Activated naive CD8-positive, alpha-beta T cell treated with anti-CD3 and anti-CD28 coated beads, Interleukin-2, amount 10 ng/mL, durations not matched to agents 7 days and 5 days (primary cell): ENCODE measurements around the gene CHAD. TPM values are rescaled to one million over a fixed set of nuclear protein-coding genes. Genes with fewer than 3 reads are reported as not detected.

ENCODE experiments used
- ATAC-seq: fragments of 150-1000 bp; cut with Tn5 transposase; one replicate; pipeline ENCODE4 v1.10.0; 2021; ENCODE audit warnings: low read depth, moderate library complexity
- POLR2A ChIA-PET: fragments of 350-600 bp; sonication (Branson Sonifier 250); formaldehyde crosslinking; loops from one replicate; lab custom pipeline; 2021; ENCODE audit warnings: antibody characterized with exemption; lab: Charles Lee
- DNase-seq: peaks from one replicate; pipeline ENCODE4 v3.0.0; 2021
- H3K27ac Mint-ChIP-seq: one replicate; pipeline ENCODE4 v1.8.0; 2022; ENCODE audit warnings: mild to moderate bottlenecking, mixed read lengths
- H3K27me3 Mint-ChIP-seq: one replicate; pipeline ENCODE4 v1.8.0; 2022; ENCODE audit warnings: mild to moderate bottlenecking, moderate library complexity, mixed read lengths
- H3K36me3 Mint-ChIP-seq: one replicate; pipeline ENCODE4 v1.8.0; 2021; ENCODE audit warnings: mild to moderate bottlenecking, mixed read lengths
- H3K4me1 Mint-ChIP-seq: one replicate; pipeline ENCODE4 v1.8.0; 2021; ENCODE audit warnings: mixed read lengths
- H3K4me3 Mint-ChIP-seq: one replicate; pipeline ENCODE4 v1.8.0; 2022; ENCODE audit warnings: mild to moderate bottlenecking, moderate library complexity, mixed read lengths
- H3K9me3 Mint-ChIP-seq: one replicate; pipeline ENCODE4 v1.8.0; 2021; ENCODE audit warnings: mixed read lengths
- total RNA-seq, 2 experiments: library from RNA; stranded (reverse); gene quantifications; one replicate each; pipeline ENCODE4 v1.2.3, GENCODE V29; 2021

The CHAD gene
- total RNA-seq, result not detected

GRCh38 chr17:50468304-50469207 lies at the start of gene CHAD:
Gene CHAD (minus strand): TSS chr17:50468880. CDS start chr17:50468813, 67 bp downstream.
- Mint-ChIP-seq H3K36me3 (peaks cover 3% of the 10 kb centered on the region), H3K27me3 (peaks cover 14% of the 10 kb centered on the region), H3K27ac (no peak within 1 kb of the TSS), H3K4me3 (no peak within 1 kb of the TSS), H3K4me1 (peaks cover 8% of the 10 kb centered on the region), H3K9me3 (no peaks in the 10 kb centered on the region)
- POLR2A ChIA-PET, result no interaction called here
- DNase-seq (no peak), ATAC-seq (peak; percentile 32)

GRCh38 chr17:50517504-50518383 lies 49.1 kb upstream of the CHAD start:
- Mint-ChIP-seq H3K9me3 (no peaks in the 10 kb centered on the region), H3K4me3 (no peak overlapping the region), H3K27me3 (no peaks in the 10 kb centered on the region), H3K27ac (no peak overlapping the region), H3K36me3 (no peaks in the 10 kb centered on the region), H3K4me1 (no peaks in the 10 kb centered on the region)
- ATAC-seq, result no peak
- no peak for DNase-seq
- POLR2A ChIA-PET, result no interaction called here

DNA sequence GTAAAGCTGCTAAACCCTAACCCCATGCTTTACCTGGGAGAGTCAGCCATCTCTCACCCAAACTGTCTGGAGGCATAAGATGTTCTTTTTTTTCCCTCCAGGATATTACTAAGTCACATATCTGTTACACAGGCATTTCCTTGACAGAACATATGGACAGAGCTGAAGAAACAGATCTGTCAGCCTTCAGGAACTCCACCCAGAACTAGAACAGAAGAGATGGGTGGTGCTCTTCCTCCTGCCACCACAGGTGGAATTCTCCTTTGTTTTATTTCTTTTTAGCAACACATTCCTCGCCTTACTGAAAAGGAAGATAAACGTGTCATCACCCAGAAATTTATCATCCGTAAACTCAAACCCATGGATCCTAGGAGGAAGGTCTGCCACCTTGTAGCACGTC lies 48.3 kb upstream of the CHAD start:
- Mint-ChIP-seq H3K36me3 (no peaks in the 10 kb centered on the region), H3K4me1 (no peaks in the 10 kb centered on the region), H3K27me3 (no peaks in the 10 kb centered on the region), H3K4me3 (no peak overlapping the region), H3K27ac (no peak overlapping the region), H3K9me3 (no peaks in the 10 kb centered on the region)
- ATAC-seq (no peak), DNase-seq (no peak)
- POLR2A ChIA-PET, result no interaction called here

GRCh38 chr17:50514936-50515702 lies 46.4 kb upstream of the CHAD start:
- POLR2A ChIA-PET, result interaction anchor here (0.7 kb wide), 1 partner anchor 187 kb away, joined by 3 read pairs; no protein-coding TSS in a partner anchor
- no peaks in the 10 kb centered on the region for H3K9me3 Mint-ChIP-seq
- no peak overlapping the region for H3K4me3 Mint-ChIP-seq
- ATAC-seq, result no peak
- H3K27me3 Mint-ChIP-seq, result no peaks in the 10 kb centered on the region
- H3K36me3 Mint-ChIP-seq, result no peaks in the 10 kb centered on the region
- H3K27ac Mint-ChIP-seq, result no peak overlapping the region
- DNase-seq, result no peak
- peaks cover 11% of the 10 kb centered on the region for H3K4me1 Mint-ChIP-seq

- Mint-ChIP-seq H3K27me3 (no peaks in the 10 kb centered on the region), H3K4me3 (no peak overlapping the region), H3K36me3 (no peaks in the 10 kb centered on the region), H3K4me1 (peaks cover 15% of the 10 kb centered on the region), H3K27ac (no peak overlapping the region), H3K9me3 (no peaks in the 10 kb centered on the region)
- ATAC-seq (no peak), DNase-seq (no peak)
- POLR2A ChIA-PET, result interaction anchor here (0.7 kb wide), 1 partner anchor 188 kb away, joined by 3 read pairs; no protein-coding TSS in a partner anchor
Measured at GRCh38 chr17:50514388-50514787, 45.7 kb upstream of the CHAD start.

DNA sequence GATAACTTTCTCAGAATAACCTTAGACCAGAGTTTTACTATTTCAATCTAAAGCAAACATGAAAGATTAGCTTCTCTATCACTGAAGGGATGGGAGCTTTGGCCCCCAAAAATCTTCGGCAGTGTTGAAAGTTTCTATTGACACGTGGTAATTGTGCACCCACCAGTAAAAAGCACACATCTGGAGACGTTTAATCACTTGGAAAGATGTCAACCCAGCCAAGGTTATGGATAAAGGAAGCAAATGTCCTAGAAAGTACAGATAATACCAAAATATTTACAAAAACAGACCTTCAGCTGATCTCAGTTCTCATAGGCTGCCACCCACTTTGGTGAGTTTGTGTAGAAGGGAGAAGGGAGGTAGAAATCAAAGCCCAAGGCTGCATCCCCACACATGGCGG lies 44.8 kb upstream of the CHAD start:
- no peaks in the 10 kb centered on the region for H3K36me3 Mint-ChIP-seq
- no peaks in the 10 kb centered on the region for H3K27me3 Mint-ChIP-seq
- H3K27ac Mint-ChIP-seq, result no peak overlapping the region
- POLR2A ChIA-PET, result no interaction called here
- H3K9me3 Mint-ChIP-seq, result no peaks in the 10 kb centered on the region
- no peak overlapping the region for H3K4me3 Mint-ChIP-seq
- peaks cover 20% of the 10 kb centered on the region for H3K4me1 Mint-ChIP-seq
- DNase-seq (no peak), ATAC-seq (no peak)

DNA sequence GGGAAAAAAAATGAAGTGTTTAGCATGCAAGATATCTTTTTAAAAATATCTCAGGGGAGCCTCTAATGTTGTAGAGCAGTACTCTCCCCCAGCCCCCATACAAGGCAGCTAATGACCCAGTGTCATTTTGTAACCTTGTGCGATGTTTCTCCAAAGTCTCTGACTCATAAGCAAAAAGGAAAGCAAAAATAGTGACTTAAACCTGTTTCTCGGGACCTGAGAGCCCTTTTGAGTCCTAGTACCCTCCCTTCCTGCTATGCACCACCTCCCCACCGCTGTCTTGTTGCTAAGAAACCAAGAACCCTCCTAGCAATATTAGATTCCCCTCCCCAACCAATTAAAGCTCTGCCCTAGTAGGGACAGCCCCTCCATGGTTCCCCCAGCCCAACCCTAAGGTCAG lies 42.4 kb upstream of the CHAD start:
- peak overlapping the region; percentile 42 for H3K27ac Mint-ChIP-seq
- POLR2A ChIA-PET, result no interaction called here
- peak overlapping the region; percentile 9 for H3K4me3 Mint-ChIP-seq
- H3K36me3 Mint-ChIP-seq, result no peaks in the 10 kb centered on the region
- H3K4me1 Mint-ChIP-seq, result peaks cover 24% of the 10 kb centered on the region
- H3K9me3 Mint-ChIP-seq, result no peaks in the 10 kb centered on the region
- ATAC-seq, result peak; percentile 65
- DNase-seq, result no peak
- no peaks in the 10 kb centered on the region for H3K27me3 Mint-ChIP-seq

GRCh38 chr17:50508573-50509460 lies 40.1 kb upstream of the CHAD start:
- Mint-ChIP-seq H3K4me3 (peak overlapping the region; percentile 91), H3K4me1 (peaks cover 33% of the 10 kb centered on the region), H3K36me3 (no peaks in the 10 kb centered on the region), H3K9me3 (no peaks in the 10 kb centered on the region), H3K27ac (peak overlapping the region; percentile 71), H3K27me3 (peaks cover 7% of the 10 kb centered on the region)
- no peak for ATAC-seq
- POLR2A ChIA-PET, result interaction anchor here (0.8 kb wide), 1 partner anchor 358 kb away, joined by 3 read pairs; no protein-coding TSS in a partner anchor
- no peak for DNase-seq

GRCh38 chr17:50507871-50508572 lies 39.3 kb upstream of the CHAD start, which contains the start of gene MYCBPAP:
Gene MYCBPAP (plus strand): TSS chr17:50508439. CDS start chr17:50508675, 236 bp downstream.
- Mint-ChIP-seq H3K27me3 (peaks cover 10% of the 10 kb centered on the region), H3K4me1 (peaks cover 37% of the 10 kb centered on the region), H3K4me3 (peak within 1 kb of the TSS; percentile 91), H3K36me3 (no peaks in the 10 kb centered on the region), H3K27ac (peak within 1 kb of the TSS; percentile 94), H3K9me3 (no peaks in the 10 kb centered on the region)
- DNase-seq (peak; percentile 85), ATAC-seq (peak; percentile 72)
- POLR2A ChIA-PET, result no interaction called here

DNA sequence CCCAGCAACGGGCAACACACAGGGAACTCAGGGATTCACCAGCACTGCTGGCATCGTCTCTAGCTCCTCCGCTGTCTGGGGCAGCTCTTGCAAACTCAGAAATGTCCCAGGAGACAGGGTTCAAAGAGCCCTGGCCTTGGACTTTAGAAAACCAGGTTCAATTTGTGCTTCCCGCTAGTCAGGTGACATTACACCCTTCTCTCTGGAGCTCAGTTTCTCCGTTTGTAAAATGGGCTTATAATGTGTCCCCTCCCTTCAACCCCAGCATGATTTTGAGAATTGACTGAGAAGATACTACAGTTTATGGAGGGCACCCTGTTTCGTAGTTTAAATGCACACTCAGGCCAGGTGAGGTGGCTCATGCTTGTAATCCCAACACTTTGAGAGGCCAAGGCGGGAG lies 37.6 kb upstream of the CHAD start:
- DNase-seq (no peak), ATAC-seq (no peak)
- H3K27me3 Mint-ChIP-seq, result peaks cover 10% of the 10 kb centered on the region
- peaks cover 35% of the 10 kb centered on the region for H3K4me1 Mint-ChIP-seq
- no peak overlapping the region for H3K4me3 Mint-ChIP-seq
- POLR2A ChIA-PET, result interaction anchor here (0.6 kb wide), 1 partner anchor 31 kb away, joined by 3 read pairs; no protein-coding TSS in a partner anchor
- H3K27ac Mint-ChIP-seq, result no peak overlapping the region
- no peaks in the 10 kb centered on the region for H3K36me3 Mint-ChIP-seq
- H3K9me3 Mint-ChIP-seq, result no peaks in the 10 kb centered on the region

DNA sequence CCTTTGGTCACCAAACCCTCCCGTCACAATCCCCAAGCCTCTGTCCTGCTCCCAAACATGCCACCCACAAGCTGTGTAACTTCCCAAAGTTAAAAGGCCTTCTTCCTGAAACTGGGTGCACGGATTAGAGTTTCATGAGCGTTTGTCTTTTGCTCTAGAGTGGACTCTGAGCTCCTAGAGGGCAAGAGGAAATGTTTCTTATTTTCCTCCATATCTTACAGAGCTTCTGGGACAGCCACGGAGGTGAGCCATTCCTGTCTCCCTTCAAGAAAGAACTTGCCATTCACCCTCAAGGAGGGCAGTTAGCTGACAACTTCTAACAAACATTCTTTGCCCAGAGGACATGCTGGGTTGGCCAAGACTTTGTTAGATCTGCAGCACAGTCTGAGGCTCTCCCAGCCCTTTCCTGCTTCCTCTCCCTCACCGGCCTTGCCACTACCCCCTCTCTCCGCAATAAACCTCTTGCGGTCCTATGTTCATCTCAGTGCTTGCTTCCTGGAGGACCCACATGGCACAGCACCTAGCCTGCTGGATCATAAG lies 37.0 kb upstream of the CHAD start:
- Mint-ChIP-seq H3K4me3 (no peak overlapping the region), H3K27me3 (peaks cover 10% of the 10 kb centered on the region), H3K36me3 (no peaks in the 10 kb centered on the region), H3K9me3 (no peaks in the 10 kb centered on the region), H3K4me1 (peaks cover 29% of the 10 kb centered on the region), H3K27ac (no peak overlapping the region)
- POLR2A ChIA-PET, result no interaction called here
- ATAC-seq (no peak), DNase-seq (no peak)
